Smooth muscle cell (in vitro differentiated cells): ENCODE results near the gene NEUROG1. TPM values are rescaled to one million over a fixed set of nuclear protein-coding genes. Genes with fewer than 3 reads are reported as not detected.
A peak's percentile ranks its signal among the peaks of the same experiment; 100 is the strongest.

ENCODE experiments used
- DNase-seq: peaks from one replicate; lab custom pipeline; 2025; ENCODE audit not compliant: unreplicated experiment; lab: John Stamatoyannopoulos, UW
- H2AFZ ChIP-seq: fragments of 200-600 bp; sonication (generic); 2 replicates; pipeline ENCODE4 v1.6.0; 2016; ENCODE audit warnings: antibody characterized with exemption, low read depth, mild to moderate bottlenecking
- H3F3A ChIP-seq: fragments of 200-600 bp; sonication (generic); 2 replicates; pipeline ENCODE4 v1.6.0; 2017; ENCODE audit warnings: antibody characterized with exemption, low read depth
- H3K27ac ChIP-seq: fragments of 200-600 bp; sonication (generic); 2 replicates; pipeline ENCODE4 v1.5.1; 2016; ENCODE audit warnings: low read depth, mild to moderate bottlenecking
- H3K27me3 ChIP-seq: fragments of 200-600 bp; sonication (generic); 2 replicates; pipeline ENCODE4 v1.6.1; 2016; ENCODE audit warnings: low read depth, mild to moderate bottlenecking
- H3K36me3 ChIP-seq: fragments of 200-600 bp; sonication (generic); 2 replicates; pipeline ENCODE4 v1.5.1; 2016; ENCODE audit warnings: low read depth
- H3K4me1 ChIP-seq: fragments of 200-600 bp; sonication (generic); 2 replicates; pipeline ENCODE4 v1.5.1; 2016; ENCODE audit warnings: low read depth
- H3K4me2 ChIP-seq: fragments of 200-600 bp; sonication (generic); 2 replicates; pipeline ENCODE4 v1.6.0; 2016; ENCODE audit warnings: mild to moderate bottlenecking
- H3K4me3 ChIP-seq: fragments of 200-600 bp; sonication (generic); 2 replicates; pipeline ENCODE4 v1.5.1; 2016; ENCODE audit warnings: mild to moderate bottlenecking
- H3K79me2 ChIP-seq: fragments of 200-600 bp; sonication (generic); 2 replicates; pipeline ENCODE4 v1.6.0; 2016; ENCODE audit warnings: low read depth, mild to moderate bottlenecking
- H3K9ac ChIP-seq: fragments of 200-600 bp; sonication (generic); 2 replicates; pipeline ENCODE4 v1.6.0; 2016; ENCODE audit warnings: low read depth
- H3K9me3 ChIP-seq: fragments of 200-600 bp; sonication (generic); replicated peaks from 2 replicates; pipeline ENCODE4 v1.5.1; 2016; ENCODE audit warnings: low read depth
- H4K20me1 ChIP-seq: fragments of 200-600 bp; sonication (generic); 2 replicates; pipeline ENCODE4 v1.6.0; 2016; ENCODE audit warnings: low read depth
- WGBS: methylation state at CpG from one replicate; pipeline ENCODE4 v1.1.7; 2016; ENCODE audit warnings: low lambda C conversion rate; 5-methylcytosine and 5-hydroxymethylcytosine counted together
- polyA plus RNA-seq: library from polyadenylated mRNA; unstranded; fragments of >200 nt; fragmentation: Nextera tagmentation; extraction: Ambion mirVana; gene quantifications from 2 replicates; pipeline ENCODE4 v1.2.1, GENCODE V29; 2016
- total RNA-seq: library from RNA; depleted of rRNA; stranded (reverse); fragments of >200 nt; gene quantifications from 2 replicates; pipeline ENCODE4 v1.2.3, GENCODE V29; 2014
- TF ChIP-seq, protein P1 (sequence below): fragments of 200-600 bp; sonication (generic); IDR thresholded peaks from 2 replicates; pipeline ENCODE4 v1.5.1; 2017; ENCODE audit warnings: borderline replicate concordance, mild to moderate bottlenecking, antibody characterized with exemption; ENCODE audit not compliant: insufficient read depth, poor library complexity, severe bottlenecking

The NEUROG1 gene
- total and polyA plus RNA-seq, 2 experiments from 2014 or later, result not detected

GRCh38 chr5:135582099-135582781 lies 46.5 kb upstream of the NEUROG1 start:
- no peaks in the 10 kb centered on the region for H3F3A ChIP-seq
- H3K4me3 ChIP-seq, result no peak overlapping the region
- H3K9ac ChIP-seq, result no peak overlapping the region
- H3K36me3 ChIP-seq, result no peaks in the 10 kb centered on the region
- TF ChIP-seq, protein P1, sequence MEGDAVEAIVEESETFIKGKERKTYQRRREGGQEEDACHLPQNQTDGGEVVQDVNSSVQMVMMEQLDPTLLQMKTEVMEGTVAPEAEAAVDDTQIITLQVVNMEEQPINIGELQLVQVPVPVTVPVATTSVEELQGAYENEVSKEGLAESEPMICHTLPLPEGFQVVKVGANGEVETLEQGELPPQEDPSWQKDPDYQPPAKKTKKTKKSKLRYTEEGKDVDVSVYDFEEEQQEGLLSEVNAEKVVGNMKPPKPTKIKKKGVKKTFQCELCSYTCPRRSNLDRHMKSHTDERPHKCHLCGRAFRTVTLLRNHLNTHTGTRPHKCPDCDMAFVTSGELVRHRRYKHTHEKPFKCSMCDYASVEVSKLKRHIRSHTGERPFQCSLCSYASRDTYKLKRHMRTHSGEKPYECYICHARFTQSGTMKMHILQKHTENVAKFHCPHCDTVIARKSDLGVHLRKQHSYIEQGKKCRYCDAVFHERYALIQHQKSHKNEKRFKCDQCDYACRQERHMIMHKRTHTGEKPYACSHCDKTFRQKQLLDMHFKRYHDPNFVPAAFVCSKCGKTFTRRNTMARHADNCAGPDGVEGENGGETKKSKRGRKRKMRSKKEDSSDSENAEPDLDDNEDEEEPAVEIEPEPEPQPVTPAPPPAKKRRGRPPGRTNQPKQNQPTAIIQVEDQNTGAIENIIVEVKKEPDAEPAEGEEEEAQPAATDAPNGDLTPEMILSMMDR, result no peak
- 85% methylated on average over 6 of the region's 6 CpGs for WGBS
- H2AFZ ChIP-seq, result no peak overlapping the region
- no peaks in the 10 kb centered on the region for H3K9me3 ChIP-seq
- no peak overlapping the region for H3K27ac ChIP-seq
- H3K4me2 ChIP-seq, result no peak overlapping the region
- peaks cover 13% of the 10 kb centered on the region for H3K27me3 ChIP-seq
- peaks cover 20% of the 10 kb centered on the region for H3K79me2 ChIP-seq
- no peak for DNase-seq
- peaks cover 19% of the 10 kb centered on the region for H3K4me1 ChIP-seq
- peaks cover 4% of the 10 kb centered on the region for H4K20me1 ChIP-seq

DNA sequence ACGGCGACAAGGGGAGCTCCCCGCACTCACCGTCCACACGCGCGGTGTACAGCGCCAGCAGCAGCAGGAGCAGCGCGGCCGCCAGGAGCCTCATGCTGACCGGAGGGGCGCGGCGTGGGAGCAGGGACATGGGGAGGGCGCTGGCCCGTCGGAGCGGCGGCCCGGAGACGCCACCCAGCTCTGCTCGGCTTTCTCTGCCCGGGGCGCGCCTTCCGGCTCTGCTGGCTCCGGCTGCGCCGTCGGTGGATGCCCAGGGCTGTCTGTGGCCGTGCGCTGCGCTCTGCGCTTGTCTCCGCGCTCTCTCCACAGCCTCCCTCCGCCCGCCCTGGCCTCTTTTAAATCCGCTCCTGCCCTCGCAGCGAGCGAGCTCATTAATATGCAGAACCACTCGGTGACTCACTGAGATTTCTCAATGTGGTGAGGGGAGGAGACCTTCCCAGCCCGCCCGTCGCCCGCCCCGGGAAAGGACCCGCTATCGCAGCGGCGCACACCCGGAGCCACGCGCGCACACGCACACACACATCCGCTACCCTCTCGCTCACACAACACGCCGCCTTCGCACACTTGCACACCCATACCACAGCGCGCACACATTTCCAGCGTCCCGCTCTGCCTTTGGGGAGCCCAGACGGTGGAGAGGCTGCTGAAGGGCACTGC lies 43.0 kb upstream of the NEUROG1 start, which contains the start of gene CXCL14:
CXCL14 (minus strand) TSS at position 307 of the 657 bp plus-strand sequence; CDS start at position 94, 213 bp downstream.
- Histone ChIP-seq H3F3A (peaks cover 23% of the 10 kb centered on the region), H4K20me1 (peaks cover 29% of the 10 kb centered on the region), H3K4me1 (peaks cover 30% of the 10 kb centered on the region), H3K4me3 (peak within 1 kb of the TSS; percentile 68), H3K9me3 (no peaks in the 10 kb centered on the region), H3K79me2 (peaks cover 23% of the 10 kb centered on the region), H2AFZ (peak within 1 kb of the TSS; percentile 80), H3K9ac (peak within 1 kb of the TSS; percentile 58), H3K4me2 (peak within 1 kb of the TSS; percentile 93), H3K36me3 (no peaks in the 10 kb centered on the region), H3K27ac (peak within 1 kb of the TSS; percentile 48), H3K27me3 (peaks cover 5% of the 10 kb centered on the region)
- DNase-seq, result peak; percentile 60
- TF ChIP-seq, protein P1, result no peak
- whole genome bisulfite sequencing, result 1% methylated on average over 43 of the region's 68 CpGs

GRCh38 chr5:135578305-135578684 lies 42.5 kb upstream of the NEUROG1 start:
- Histone ChIP-seq H3K9ac (peak overlapping the region; percentile 58), H3K36me3 (no peaks in the 10 kb centered on the region), H3K4me2 (peak overlapping the region; percentile 93), H3K27me3 (peaks cover 5% of the 10 kb centered on the region), H3F3A (peaks cover 25% of the 10 kb centered on the region), H4K20me1 (peaks cover 34% of the 10 kb centered on the region), H3K79me2 (peaks cover 23% of the 10 kb centered on the region), H3K4me1 (peaks cover 30% of the 10 kb centered on the region), H2AFZ (peak overlapping the region; percentile 80), H3K4me3 (peak overlapping the region; percentile 68), H3K9me3 (no peaks in the 10 kb centered on the region), H3K27ac (peak overlapping the region; percentile 48)
- WGBS, result 5% methylated on average over 21 of the region's 21 CpGs
- TF ChIP-seq, protein P1, result no peak
- DNase-seq, result no peak
